HG02763 (cell line): Measurements from ENCODE around the gene LYPLA2.
"Not testable (repeated sequence)": the region's sequence is repeated elsewhere in the genome, so short reads cannot be mapped to it uniquely, and the experiment has no call there.

Experiments used
- ATAC-seq: cut with Tn5 transposase; IDR thresholded peaks from one replicate; pipeline ENCODE4 v1.9.1; 2021; ENCODE audit warnings: mild to moderate bottlenecking, moderate library complexity; ENCODE audit not compliant: unreplicated experiment

LYPLA2 gene

DNA sequence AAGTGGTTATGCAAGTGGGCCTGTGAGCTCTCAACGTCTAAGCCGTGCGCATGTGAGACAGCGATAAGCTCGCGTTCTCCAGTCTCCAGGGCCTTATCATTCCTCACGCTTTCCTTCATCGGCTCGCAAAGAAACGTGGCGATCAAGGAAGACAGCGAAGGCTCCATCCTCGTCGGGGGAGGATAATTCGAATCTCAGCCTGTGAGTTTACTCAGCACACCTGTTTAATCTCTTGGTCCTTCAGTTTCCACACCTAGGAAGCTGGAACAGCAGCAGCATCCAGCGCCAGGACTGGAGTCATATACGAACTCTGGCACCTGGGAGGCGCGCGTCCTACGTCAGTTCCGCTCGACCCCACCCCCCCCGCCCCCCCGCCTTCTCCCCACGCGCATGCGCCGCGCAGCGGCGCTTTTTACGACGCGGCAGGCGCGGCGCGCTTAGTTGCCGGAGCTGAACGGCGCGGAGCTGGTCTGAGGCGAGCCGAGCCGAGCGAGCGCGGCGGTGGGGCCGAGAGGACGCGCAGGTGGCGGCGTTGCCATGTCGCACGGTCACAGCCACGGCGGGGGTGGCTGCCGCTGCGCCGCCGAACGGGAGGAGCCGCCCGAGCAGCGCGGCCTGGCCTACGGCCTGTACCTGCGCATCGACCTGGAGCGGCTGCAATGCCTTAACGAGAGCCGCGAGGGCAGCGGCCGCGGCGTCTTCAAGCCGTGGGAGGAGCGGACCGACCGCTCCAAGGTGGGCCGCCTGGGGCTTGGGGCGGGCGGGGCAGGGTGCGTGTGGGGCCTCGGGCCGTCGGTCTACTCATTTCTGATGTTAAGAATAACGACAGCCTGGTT lies 12.7 kb upstream of the LYPLA2 start, which contains the start of gene PITHD1:
TSS of gene PITHD1 (plus strand) at position 440 of the 836 bp plus-strand sequence. CDS start at position 538, 98 bp downstream.
- peak; percentile 77 for ATAC-seq

DNA sequence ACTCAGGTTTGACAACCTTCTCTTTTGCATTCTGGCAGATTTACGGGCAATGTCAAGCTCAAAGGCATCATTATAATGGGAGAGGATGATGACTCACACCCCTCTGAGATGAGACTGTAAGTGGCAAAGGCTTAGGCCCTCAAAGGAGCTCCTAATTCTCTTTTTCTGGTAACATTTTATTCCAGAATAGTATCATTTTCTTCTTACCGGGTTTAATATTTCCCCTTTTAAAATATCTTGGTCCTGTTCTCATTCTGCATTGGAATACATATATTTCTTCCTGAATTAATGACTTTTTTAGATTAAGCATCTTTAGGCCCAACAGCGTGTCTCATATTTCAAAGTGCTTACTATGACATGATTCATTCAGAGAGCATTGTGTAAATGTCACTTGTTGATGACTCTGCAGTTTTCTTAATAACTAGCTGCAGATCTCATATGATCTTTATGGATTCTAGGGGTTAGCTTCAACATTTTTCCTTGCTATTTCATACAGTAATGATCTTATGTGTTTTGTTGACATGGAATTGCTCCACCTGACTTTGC lies 11.0 kb upstream of the LYPLA2 start:
- no peak for ATAC-seq

GRCh38 chr1:23783141-23783540 lies 7.8 kb upstream of the LYPLA2 start:
- ATAC-seq, result not testable (repeated sequence)

DNA sequence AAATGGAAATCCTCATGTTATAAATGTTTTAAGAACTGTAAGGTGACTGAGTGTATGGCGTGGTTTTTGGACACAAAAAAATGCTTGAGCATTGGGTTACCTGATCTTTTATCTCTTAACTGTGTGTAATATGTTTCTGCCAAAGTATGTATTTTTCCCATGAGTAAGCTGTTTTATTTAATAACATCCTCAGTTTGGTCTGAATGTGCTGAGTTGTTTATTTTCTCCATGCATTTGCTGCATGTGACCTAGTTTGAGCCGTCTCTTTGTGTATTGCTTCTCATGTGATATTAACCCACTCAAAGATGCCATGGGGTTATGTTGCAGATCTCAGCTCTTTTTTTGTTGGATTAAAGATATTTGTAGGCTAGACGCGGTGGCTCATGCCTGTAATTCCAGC lies 6.1 kb upstream of the LYPLA2 start:
- no peak for ATAC-seq

DNA sequence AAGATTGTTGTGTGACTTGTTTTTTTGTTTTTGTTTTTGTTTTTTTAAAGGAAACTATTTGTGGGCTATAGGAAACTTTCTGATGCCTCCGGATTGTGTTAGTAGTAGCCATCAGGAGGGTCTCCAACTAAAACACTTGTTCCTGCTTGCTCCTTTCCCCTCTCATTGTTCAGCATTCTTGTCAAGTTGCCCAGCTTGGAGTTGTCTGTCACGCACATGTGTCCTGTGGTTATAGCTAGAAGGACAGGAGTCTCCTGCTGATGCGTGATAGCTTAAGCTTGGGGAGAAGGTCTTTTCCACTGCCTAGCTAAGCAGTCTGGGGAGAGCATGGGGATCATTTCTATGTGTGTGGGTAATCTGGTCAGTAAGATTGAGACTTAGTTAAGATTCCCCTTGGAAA lies 3.2 kb upstream of the LYPLA2 start:
- ATAC-seq, result no peak

- ATAC-seq, result no peak
Observed at GRCh38 chr1:23788695-23789094, 2.2 kb upstream of the LYPLA2 start.

- no peak for ATAC-seq
Observed at GRCh38 chr1:23791516-23792047, 637 bp downstream of the LYPLA2 start.

- ATAC-seq, result no peak
Observed at GRCh38 chr1:23792151-23792945, 1.4 kb downstream of the LYPLA2 start.

DNA sequence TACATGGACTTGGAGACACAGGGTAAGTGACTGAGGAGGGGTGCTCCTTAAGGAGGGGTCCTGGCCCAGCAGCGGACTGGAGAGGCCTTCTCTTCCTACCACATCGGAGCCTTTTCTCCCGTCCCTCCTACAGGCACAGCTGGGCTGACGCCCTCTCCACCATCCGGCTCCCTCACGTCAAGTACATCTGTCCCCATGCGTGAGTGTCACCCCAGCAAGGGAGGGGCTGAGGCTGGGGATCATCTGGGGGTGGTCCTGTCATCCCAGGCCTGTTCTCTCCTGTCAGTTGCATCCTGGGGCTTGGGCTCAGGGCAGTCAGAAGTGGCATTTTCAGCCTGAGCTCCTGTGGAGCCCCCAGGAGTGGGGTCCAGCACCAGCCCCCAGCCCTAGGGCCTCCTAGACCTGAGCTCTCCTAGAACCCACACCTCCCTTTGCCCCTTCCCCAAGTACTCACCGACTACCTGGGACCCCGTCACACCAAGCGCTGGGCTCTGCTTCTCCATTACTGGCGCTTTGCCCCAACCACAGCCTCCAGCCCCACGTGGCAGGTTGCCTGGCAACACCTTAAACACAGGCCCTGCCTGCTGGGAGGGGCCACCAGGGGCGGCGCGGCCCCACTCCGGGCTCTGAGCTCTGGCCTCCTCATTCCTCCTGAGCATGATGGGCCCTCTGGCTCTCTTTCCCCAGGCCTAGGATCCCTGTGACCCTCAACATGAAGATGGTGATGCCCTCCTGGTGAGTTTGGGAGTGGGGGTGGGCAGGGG lies 2.3 kb downstream of the LYPLA2 start:
- no peak for ATAC-seq

DNA sequence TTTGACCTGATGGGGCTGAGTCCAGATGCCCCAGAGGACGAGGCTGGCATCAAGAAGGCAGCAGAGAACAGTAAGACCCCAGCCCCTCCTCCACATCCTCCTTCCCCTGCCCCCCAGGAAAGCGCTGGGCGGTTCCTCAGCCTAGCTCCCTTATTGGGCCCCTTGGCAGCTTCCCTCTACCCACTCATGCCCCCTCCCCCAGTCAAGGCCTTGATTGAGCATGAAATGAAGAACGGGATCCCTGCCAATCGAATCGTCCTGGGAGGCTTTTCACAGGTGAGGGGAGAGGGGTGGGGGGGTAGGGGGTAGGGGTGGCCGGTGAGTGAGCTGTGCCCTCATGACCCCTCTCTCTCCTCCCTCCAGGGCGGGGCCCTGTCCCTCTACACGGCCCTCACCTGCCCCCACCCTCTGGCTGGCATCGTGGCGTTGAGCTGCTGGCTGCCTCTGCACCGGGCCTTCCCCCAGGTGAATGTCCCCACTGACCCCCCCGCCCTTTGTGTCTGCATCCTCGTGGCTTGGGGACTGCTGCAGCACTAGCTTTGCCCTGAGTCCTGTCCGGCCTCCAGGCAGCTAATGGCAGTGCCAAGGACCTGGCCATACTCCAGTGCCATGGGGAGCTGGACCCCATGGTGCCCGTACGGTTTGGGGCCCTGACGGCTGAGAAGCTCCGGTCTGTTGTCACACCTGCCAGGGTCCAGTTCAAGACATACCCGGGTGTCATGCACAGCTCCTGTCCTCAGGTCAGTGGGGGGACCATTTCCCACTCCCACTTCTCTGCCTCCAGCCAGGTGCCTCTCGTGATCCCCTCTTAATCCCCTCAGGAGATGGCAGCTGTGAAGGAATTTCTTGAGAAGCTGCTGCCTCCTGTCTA lies 3.2 kb downstream of the LYPLA2 start:
- no peak for ATAC-seq

GRCh38 chr1:23794732-23795182 lies 3.8 kb downstream of the LYPLA2 start:
- not testable (repeated sequence) for ATAC-seq

DNA sequence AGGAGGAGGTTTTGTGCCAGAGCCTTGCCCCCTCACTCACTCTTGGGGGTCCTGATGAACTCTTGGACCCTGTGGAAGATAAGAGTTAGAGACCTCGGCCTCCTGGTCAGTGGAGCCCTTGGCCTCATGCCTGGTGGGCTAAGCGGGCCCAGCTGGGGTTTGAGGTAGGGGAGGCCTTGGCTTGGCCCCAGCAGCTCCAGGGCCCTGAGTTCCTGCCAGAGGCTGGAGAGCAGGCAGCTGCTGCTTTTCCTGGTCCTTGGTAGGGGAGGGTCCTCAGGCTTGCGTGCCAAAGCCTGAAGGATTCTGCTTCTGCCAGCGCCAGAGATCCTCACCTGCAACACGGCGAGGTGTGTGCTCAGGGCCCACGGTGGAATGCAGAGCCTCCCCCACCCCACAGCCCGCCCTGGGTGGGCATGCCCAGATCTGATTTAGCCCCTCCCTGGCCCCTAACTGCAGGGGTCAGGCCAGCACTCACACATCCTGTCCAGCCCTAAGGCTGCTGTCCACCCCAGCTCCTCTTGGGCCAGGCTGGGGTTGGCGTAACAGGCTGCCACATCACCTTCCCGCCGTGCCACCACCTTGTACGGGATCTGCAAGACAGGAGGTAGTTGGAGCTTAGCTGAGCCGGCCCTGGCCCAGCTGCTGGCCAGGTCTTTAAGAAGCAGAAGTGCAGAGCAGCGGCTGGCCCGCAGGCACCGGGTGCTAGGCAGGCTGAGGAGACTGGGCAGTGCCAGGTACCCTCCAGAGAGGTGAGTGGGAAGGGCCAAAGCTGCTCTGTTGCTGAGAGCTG lies 4.9 kb downstream of the LYPLA2 start:
- no peak for ATAC-seq

- ATAC-seq, result no peak
Observed at GRCh38 chr1:23796466-23797271, 5.7 kb downstream of the LYPLA2 start.

GRCh38 chr1:23797478-23798448 lies 6.8 kb downstream of the LYPLA2 start:
- no peak for ATAC-seq

DNA sequence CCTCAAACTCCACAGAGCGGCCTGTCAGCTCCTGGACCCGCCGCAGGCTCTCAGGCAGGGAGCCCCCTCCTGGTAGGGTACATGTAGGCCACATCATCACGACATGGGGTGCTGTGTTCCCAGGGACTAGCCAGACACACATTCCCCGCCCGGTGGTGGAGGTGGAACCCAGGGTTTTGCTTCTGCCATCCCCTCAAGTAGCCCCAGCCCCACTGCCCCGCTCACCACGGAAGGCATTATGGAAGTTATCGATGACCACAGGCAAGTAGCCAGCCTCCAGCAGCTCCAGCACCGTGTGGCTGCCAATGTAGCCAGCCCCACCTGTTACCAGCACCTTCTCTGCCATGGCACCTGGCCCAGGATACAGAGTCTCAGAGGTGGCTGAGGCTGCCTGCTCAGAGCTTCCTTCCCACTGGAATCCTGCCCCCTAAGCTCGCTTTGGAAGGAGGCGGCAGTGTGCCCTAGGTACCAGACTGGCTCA lies 7.8 kb downstream of the LYPLA2 start:
- no peak for ATAC-seq

DNA sequence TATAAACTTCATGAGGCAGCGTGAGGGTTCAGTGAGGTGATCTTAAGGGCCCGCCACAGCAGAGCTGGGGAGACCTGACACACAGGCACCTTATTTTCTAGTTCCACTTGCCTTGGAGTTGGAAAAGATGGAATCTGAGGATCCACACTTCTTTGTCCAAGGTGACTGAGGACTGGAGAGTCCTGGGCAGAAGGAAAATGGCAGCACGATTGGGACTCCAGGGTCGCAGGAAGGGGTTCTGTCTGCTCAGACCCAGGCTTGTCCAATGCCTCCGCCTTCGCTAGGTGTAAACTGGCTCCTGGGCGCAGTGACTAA lies 8.3 kb downstream of the LYPLA2 start:
- no peak for ATAC-seq
